Measurements from ENCODE around the gene WDR37. TPM values are rescaled to one million over a fixed set of nuclear protein-coding genes. Genes with fewer than 3 reads are reported as not detected.

Gene WDR37
- polyA plus RNA-seq, 12 donors: 7.6 to 13.3 (median 10.6) TPM; not detected in 1

DNA sequence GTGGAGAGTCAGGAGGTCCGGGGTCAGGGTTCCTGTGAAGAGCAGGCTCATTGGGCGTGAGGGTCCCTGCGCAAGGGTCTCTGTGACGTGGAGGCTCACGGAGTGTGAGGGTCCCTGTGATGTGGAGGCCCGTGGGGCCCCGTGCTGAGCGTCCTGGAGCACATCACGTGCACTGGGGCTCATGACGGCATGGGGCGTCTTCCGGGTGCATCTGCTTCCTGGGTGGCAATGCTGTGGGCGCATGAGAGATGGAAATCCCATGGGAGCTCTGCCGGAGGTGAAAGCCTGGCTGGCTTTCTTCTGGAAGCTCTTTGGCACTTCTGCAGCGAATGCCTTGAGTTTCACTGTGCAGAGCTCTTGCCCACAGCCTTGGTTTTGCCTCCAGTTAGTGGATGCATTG, 71.4 kb downstream of the WDR37 start:
- DNase-seq: no peak

DNA sequence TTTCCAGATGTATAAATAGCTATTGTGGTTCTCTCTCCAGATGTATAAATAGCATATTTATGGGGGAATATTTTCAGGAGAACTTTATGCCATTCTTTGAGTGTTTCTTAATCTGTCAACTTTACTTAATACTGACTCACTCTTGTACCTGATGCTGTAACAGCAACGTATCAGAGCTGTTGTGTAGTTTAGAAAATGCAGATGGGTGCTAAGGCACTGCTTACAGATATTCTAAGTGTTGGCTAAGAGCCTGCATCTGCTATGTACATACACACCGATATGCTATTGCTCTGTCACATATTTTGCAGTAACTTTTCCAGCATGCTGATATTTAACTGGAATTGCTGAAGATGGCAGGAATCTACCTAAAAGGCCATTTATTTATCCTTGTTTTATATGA, 71.9 kb downstream of the WDR37 start:
- DNase-seq: no peak

DNA sequence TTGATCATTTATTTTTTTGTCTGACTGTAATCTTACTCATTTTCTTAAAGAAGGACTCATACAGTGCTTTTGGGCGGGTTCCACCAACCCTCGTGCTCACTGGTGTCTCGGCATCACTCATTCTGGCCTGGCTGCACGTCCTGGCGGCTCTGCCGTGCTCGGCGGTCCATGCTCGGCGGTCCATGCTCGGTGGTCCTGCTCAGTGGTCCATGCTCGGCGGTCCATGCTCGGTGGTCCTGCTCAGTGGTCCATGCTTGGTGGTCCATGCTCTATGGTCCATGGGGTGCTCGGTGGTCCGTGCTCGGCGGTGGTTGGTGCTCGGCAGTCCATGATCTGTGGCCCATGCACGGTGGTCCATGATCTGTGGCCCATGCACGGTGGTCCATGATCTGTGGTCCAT, 72.5 kb downstream of the WDR37 start:
- DNase-seq: no peak

DNA sequence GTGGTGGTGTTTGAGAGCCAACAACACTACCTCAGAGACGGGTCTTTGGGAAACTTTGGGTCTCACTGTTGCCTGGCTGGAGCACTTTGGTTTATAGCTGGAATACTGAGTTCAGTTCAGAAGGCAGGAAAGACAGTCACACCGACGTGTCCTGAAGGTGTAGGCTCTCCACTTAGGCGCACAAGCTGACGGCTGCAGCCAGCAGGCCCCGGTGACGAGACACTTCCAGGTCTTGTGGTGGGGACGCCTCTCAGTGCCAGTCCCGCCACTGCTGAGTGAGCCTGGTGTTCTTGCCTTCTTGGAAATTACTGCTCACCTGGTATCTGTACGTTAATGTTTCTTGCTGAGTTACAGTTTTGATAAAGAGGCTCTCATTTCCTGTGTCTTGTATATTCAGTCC, 74.0 kb downstream of the WDR37 start:
- DNase-seq: no peak

DNA sequence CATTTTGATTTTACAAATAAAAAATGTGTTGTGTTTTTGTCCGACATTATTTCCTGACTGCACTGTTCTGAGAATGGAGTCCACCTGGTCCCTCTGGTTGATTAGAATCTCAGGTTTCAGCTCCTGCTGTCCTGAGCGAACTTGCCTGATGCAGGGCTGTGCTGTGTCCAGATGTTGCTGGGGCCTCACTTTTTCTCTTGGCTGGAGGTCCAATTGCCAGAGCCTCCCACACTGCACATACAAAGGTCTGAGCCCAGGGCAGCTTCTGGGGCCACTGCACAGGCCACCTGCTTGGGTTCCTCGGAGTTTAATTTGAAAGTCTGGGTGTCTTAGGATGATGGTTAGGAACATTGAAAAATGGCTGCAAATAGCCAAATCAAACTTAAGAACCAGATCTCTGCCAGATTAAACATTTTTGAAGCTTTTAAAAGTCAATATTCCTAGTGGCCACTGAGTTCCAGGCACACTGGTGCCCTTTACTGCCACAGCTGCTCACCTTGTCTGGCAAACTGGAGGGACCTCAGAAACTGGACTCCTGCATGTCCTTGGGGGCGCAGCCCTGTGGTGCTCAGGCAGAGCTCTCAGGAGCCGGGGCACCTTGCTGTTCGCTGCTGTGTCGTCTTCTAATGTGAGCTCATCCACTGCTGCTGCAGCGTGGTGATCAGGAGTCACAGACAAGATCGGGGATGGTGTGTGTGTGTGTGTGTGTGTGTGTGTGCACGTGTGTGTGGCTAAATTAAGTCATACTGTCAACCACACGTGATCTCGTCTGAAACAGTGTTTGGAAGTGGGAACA, 75.0 kb downstream of the WDR37 start:
- no peak for DNase-seq

DNA sequence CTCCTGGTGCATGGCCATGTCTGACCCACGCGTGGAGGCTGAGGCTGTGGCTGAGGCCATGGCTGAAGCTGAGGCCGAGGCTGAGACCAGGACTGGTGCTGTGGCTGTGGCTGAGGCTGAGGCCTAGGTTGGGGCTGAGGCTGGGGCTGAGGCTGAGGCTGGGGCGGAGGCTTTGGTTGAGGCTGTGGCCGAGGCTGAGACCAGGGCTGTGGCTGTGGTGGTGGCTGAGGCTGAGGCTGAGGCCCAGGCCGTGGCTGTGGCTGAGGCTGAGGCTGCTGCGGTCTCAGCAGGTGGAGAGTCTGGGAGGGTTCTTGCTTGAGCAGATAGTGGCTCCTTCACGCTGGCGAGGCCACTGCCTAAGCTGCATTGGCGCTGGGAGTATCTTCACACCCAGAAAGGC, 76.4 kb downstream of the WDR37 start:
- no peak for DNase-seq

DNA sequence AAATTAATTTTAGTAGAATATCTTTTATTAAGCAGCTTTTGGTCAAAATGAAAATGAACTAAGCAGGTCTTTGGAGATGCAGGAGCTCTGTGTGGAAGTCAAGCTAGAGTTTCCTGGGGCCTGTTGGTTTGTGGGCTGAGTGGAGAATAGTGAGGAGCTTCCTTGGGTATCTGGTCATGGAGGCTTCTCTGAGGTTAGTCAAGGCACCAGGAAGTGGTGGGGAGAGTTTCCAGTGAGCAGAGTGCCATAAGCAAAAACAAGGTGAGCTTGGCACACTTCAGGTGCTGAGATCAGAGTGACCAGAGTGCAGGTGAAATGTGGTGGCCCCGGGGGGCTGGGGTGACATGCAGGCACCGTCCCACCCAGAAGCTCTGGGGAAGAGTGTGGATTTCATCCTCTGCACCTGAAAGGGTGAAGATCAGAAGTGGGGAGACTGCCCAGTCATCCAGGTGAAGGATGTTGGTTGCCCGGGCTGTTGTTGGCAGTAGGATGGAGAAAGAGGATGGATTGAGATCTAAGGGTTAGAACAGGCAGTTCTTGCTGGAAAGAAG, 77.4 kb downstream of the WDR37 start:
- no peak for DNase-seq

DNA sequence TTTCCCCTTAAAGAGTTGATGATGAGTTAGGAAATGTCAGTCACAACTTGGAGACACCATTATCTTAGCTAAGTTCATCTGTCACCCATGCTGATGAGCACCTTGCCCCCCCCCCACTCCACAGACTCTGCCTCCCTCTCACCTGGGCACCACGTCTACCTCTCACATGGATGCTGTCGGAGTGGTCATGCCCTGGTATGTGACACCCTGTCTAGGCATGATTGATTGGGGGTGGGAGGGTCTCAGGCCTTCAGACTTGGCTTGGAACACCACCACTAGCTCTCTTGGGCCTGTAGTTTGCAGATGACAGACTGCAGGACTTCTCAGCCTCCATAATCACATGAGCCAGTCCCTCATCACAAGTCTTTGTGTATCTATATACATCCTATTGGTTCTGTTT, 78.0 kb downstream of the WDR37 start:
- DNase-seq: no peak

DNA sequence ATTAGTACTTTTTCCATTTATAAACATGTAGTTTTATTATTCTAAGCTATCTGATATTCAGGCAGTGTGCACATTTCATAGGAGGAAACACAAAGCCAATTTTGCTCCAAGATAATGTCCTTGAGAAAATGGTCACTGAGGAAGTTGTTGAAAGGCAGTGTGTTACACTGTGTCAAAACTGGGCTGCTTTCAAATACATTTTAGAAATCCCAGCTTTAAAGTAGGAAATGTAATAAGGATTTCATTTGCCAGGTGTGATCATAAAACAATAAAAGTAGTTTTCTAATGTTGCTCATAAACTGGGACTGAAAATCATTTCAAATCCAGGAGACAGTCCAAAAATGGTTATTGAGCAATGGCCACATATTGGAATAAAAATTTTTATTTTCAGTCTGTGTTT, 80.1 kb downstream of the WDR37 start:
- DNase-seq: no peak

DNA sequence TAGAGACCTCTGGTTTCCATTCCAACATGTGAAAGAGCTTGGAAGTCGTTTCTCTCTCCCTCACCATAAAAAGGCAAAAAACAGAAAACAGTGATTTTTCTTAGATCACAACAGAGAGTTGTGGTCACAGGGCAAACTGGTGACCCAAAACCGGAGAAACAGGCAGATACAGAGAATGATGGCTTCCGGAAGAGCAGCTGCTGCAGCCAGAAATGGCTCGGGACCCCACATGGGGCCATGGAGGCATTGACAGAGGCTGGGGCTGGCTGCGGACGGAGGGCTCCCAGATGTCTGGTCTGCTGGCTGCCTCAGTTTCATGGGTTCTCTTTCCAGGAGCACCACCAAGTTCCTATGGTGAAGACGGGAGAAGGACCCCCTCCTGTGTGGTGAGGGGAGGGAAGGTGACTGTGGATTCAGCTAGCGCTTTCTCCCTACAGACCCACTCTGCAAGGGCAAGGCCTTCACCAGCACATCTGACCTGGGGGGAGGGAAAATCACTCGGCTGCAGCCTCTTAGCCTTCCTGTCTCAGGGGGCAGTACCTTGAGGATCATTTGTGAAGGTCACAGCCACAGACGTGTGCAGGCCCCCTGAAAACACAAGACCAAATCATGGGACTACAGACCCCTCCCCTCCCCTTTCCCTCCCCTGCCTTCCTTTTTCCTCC, 81.4 kb downstream of the WDR37 start:
- DNase-seq: no peak

DNA sequence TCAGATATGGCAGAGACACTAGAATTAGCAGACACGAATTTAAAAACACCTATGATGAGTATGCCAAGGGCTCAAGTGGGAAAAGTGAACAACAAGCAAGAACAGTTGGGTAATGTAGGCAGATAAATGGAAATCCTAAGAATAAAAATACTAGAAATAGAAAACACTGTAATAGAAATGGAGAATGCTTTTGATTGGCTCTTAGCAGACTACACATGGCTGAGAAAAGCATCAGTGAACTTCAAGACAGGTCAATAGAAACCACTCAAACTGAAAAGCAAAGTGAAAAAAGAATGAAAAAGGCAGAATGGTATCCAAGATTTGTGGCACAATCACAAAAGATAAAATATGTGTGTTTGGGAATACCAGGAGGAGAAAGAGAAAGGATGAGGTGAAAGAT, 82.3 kb downstream of the WDR37 start:
- DNase-seq: no peak

DNA sequence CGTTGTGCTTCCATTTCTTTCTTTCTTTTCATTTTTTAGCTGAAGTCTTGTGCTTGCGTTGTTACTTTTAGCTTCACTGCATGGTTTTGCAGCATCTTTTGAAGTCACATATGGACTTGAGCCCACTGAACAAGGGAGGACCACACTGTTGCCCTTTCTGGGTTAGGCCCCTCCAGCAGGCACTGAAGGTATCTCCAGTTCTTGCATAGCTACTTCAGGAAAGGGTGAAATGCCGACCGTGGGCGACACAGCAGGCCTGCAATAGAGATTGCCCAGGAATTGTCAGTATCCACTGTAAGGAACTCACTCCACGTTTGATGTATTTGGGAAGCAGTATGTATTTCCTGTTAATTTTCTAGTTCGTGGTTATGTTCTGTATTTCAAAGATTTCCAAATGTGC, 85.1 kb downstream of the WDR37 start:
- DNase-seq: no peak

DNA sequence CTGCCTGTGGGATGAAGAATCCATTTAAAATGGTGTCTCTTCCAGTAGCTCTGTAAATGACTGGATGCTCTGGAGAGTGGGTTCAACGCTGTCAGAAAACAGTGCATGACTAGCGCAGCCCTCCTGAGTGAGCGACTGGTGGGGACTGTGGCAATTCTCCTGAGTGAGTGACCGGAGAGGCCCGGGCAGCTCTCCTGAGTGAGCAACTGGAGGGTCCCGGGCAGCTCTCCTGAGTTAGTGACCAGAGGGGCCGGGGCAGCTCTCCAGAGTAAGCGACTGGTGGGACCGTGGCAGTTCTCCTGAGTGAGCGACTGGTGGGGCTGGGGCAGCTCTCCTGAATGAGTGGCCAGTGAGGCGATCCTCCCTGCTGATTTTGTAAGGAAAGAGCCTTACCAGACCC, 85.5 kb downstream of the WDR37 start:
- DNase-seq: no peak

DNA sequence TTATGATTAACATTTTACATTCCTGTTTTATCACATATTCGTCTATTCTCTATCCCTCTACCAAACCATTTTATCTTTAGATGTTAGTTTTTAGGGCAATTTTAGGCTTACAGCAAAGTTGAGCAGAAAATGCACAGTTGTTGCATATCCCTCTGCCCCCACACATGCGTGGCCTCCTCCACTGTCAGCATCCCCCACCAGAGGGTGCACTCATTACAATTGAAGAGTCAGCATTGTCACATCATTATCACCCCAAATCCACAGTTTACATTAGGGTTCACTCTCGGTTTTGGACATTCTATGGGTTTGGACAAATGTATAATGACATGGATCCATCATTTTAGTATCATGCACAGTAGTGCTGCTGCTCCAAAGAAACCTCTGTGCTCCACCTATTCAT, 86.4 kb downstream of the WDR37 start:
- DNase-seq: no peak

DNA sequence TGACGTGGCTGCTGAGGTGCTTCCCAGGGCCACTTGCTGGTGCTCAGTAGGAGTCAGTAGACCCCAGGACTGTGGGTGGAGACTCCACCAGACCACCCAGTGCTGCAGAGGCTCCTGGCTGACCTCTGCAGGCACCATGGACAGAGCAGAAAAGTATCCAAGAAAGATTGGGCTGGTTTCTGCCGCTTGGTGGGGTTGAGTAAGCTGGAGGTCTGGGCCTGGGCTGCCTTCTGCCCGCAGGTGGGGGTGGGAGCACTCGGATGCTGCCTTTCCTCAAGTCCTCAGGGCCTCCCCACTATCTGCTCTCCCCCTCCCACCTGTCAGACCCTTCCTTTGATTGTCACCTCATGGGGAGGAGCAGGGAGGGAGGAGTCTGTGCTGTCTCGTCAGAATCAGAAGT, 91.6 kb downstream of the WDR37 start:
- no peak for DNase-seq

DNA sequence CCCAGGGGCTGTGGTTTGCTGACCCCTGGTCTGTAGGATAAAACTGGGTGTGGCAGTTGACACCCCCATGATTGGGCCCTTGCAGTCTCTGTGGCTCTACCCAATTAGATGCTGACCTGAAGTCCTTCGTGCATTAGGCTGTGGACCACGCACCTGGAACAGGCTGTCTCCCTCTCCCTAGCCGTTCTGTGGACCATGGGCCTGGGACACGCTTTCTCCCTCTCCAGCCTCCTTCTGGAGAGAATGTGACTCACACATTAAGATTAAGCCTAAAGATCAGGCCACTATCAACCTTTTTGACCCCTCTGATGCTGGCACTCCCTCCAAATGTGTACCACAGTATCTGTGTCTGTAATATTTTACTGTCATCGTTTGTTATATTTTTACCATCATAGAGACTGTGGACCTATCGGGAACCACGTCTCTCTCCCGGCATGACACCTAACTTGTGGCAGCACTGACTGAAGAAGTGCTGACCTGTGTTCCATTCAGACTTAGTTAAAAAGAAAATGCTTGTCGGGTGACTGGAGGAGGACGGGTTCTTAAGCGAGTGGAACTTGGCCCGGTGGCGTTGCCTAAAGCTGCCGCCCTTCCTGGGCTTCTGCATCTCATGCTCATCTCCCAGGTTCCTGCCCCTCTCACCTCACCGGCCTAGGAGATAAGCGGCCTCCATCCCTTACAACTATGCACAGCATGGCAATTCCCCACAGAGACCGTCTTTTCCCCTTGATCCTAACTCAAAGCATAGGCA, 92.8 kb downstream of the WDR37 start:
- DNase-seq: no peak

DNA sequence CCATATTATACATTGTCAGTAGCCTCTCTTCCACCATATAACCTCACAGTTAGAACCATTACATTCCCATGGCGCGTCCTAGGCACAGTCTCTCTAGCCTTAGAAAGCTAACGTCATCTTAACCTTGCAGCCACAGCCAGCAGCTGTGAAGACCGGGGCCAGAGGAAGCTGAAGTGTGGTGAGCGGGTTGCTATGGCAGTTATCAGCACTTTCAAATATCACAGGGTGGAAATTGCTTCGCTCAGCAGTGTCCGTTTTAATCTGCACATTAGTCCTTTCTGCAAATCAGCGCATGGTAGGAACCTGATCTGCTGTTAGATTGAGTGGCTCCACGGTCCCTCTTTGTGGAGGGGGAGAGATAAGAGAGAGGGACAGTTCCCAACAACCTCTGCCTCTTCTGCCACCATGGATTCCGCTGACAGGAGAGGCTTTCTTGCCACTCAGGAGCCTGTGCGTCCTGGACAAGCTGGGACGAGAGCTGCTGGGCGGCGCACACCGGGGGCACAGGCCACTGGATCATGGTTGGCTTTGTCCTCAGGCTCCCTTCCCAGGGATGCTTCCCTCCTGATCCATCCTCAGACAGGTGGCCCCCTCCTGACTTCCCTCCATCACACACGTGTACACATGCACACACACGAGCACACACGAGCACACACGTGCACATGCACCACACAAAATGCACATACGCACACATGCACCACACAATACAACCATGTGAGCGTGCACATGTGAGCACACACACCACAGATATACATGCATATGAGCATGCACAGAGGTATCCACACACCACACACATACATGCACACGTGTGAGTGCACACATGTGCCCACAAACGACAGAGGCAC, 93.8 kb downstream of the WDR37 start:
- DNase-seq: no peak

DNA sequence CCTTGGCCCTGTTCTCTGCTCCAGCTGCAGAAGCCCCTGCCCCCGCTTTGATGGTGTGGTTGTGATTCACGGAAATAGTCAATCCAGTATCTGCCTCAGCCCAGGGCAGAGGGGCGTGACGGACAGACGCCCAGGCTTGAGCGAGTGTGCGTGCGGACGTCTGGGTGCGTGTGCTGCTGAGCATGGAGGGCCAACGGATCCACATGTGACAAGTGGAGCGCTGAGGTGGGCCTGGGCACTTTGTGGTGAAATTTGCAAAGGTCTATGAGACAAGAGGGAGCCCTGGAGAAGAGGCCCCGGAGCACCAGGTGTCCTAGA, 94.4 kb downstream of the WDR37 start:
- no peak for DNase-seq

DNA sequence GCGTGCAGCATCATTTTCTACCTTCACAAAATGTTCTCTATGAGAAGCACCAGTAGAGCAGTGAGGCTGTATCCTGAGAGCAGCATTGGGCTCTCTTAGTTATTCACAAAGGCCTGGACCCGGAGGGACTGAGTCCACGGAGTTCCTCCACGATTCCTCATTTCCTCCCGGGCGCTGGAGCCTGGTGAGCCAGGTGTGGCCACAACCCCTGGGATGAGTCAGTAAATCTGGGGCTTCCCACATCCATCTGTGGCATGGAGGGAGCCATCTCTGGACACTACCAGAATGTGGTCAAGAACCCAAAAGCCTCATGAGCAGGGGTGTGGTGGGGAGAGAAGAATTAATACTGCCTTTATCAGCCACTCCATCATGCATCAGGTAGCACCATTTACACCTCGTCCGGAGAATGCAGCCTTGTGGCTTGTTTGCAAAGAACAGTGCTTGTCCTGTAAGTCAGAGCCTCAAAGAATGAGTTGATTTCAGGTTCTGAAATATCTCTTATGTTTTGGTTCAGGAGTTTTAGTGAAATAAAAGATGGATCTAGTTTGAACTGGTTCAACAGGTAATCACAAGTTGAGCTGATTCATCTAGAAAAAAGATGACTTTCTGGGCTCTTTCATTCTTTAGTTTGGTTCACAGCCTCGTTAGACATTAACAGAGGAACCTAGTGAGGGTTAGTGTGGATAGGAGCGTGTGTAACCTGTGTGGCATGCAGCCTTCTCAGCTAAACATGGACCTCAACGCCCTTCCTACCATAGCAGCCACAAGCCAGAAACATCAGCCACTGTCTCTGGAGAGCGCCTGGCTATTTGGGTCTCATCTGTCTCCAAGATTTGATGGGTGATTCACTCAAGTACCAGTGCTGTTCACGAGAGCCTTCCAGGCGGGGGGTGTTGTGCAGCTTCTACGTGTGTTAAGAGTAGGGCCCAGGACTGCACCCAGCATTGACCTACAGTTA, 95.2 kb downstream of the WDR37 start:
- no peak for DNase-seq

DNA sequence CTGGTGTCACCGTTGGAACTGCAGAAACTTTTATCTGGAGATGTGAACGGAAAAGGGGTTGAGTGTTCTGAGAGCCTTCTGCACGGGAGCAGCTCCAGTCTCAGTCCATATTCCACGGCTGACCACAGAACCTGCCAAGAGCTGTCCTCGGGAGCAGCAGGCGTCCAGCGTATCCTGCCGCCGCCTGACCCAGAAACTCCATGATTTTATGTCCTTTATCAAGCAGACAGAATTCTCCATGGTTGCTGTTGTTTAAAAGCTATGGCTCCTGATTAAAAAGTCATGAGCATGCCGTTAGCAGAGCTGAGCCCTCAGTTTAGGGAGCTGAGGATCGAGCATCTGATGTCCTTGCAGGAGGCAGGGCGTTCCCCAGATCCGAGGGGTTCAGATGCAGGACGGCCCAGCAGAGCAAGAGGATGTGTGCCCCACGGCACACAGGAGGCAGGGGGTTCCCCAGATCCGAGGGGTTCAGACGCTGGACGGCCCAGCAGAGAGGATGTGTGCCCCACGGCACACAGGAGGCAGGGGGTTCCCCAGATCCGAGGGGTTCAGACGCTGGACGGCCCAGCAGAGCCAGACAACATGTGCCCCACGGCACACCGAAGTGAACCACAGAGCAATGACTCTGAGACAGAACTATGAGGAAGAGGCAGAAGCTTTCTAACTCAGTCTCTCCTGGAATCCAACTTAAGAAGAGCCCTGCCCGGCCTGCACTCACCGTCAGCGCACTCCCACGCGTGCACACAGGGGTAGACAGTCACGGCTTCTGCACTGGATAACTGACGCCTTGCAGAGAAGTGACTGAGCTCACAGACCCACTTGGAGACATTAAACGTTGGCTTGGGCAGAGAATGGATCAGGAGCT, 96.4 kb downstream of the WDR37 start:
- DNase-seq: no peak

All from muscle of arm (tissue), 12 donors.